Fibroblast of skin of back (primary cell): ENCODE results near the gene SLC8A1.
A peak's percentile ranks its signal among the peaks of the same experiment; 100 is the strongest.

Experiments used
- DNase-seq: peaks from one replicate; pipeline ENCODE4 v3.0.0-alpha.2; 2013

SLC8A1 gene

DNA sequence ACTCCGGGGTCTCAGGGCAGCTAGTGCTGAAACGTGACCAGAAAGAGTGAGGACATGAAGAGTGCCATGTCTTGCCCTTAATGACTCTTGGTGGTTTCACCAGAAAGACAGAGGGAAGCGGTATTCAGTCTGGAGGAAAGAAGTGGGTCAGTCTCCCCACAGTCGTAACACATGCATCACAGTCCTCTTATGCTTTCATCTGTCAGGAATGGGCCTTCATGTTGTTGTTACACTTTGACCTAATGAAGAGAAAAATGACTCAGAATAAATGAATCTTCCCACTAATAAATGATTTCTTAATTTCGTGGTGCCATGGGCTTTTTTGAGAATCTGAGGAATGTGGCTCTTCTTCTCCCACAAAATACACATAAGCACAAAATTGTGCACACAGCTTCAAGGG is 103.2 kb downstream of the SLC8A1 start:
- peak; percentile 96 for DNase-seq

DNA sequence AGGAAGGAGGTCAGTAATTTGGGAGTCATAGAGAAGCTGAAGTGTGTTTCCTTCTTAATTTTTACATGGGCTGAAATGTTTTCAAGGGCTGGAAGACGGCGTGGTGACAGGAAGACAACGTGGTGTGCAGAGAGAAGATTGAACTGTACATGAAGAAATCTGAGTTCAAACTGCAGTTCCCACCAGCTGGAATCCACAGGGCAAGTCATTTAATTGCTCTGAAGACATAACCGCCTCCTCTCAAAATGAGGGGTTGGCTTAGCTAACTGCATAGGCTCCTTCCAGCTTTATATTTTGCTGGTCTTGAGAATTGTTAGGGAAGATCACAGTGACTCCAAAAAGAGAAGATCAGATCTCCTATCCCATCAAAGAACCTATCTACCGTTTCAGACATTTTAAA is 103.9 kb downstream of the SLC8A1 start:
- DNase-seq, result no peak

DNA sequence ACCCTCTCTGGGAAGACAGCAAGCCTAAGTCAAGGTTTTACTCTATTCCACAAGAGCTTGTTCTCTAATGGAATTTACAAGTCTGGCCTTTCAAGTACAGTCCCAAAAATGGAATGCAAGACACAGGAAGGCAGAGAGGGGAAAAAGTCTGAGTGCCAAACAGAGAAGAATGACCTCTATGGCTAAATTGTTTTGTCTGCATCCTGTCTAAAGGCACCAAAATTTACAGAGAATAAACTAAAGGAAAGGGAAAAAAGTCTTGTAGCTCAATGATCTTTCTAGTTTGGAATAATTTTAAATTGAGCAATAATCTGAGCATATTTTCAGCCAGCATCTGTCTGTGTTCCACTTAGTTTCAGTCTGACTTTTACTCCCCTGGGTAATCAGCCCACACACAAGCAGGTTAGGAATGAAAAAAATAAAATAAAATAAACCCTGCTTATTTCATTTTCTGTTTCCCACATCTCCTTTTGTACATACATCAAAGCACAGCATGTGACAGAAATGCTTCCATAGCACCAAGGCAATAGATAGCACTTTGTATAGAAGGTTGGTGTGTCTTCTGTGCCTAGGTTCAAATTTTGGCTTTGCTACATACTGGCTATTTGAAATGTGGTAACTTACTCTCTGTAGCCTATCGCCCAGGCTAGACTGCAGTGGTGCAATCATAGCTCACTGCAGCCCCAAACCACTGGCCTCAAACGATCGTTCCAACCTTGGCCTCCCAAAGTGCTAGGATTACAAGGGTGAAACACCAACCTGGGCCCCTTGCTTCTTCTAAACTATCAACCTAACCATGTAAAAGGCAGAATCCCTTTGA is 105.1 kb downstream of the SLC8A1 start:
- DNase-seq, result peak; percentile 83

DNA sequence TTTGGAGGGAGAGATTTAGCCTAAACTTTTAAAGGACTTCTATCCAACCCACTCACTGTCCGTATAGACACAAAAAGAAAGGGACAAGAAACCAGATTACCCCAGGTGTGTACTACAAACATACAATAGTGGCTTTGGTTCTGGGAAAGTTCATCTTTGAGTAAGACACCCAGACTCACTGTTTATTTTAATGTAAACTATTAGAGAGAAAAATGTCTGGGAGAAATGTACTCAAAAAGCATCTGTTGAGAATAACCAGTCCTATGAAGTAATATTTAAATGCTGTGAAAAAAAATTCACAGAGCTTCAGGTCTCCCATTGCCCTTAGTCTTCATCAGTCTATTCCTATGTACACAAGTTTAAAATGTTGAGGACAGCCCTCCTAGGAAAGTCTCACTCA is 107.5 kb downstream of the SLC8A1 start:
- DNase-seq, result no peak

DNA sequence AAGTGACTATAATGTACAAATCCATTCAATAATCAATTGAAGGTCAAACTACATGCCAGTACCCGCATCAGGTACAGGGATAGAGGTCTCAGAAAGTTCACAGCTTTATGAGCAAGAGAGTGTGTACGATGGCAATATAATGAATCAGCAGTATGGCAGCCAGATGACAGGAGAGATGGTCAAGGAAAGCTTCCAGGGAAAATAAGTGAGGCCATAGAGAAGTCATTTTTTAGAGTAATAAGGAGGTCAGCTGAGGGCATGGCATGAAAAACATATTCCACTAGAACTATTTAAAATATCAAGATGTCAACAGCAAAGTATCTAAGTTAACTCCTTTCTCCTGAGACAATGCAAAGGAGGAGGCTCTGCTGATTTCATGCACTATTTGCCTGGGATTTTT is 108.0 kb downstream of the SLC8A1 start:
- peak; percentile 94 for DNase-seq

DNA sequence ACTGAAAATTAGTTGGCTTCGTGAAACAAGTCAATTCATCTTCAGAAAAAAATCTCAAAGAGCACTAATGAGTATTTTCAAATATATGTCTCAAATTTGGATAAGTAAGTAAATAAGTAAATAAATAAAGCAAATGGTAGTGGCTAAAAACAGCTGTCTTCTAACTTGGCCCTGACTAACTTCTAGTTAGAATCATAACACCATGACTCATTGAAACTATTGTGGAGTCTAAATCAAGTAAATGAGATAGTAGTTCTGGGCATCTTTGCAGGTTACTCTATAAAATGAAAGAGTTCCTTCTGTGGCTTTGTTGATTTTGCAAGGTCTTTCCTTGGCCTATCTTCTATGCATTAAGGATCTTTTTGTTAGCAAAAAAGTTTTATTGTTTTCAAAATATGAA is 110.7 kb downstream of the SLC8A1 start:
- peak; percentile 32 for DNase-seq

DNA sequence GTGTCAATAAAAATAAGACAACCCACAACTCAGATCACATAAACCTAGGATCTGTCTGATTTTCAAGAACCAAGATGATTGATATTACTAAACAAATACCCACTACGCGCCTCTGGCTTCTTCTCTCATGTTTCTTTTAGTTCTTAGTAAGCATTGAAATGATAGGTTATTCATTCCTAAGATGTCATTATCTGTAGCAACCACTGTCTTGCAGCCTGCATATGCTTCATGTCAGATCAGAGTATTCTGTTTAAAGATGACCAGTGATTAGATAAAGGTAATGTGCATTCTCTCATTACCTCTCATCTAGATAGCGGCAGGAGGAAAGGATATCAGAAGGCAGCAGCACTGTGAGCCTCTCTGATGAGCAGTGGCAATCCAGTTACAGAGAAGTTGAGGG is 112.9 kb downstream of the SLC8A1 start:
- no peak for DNase-seq

DNA sequence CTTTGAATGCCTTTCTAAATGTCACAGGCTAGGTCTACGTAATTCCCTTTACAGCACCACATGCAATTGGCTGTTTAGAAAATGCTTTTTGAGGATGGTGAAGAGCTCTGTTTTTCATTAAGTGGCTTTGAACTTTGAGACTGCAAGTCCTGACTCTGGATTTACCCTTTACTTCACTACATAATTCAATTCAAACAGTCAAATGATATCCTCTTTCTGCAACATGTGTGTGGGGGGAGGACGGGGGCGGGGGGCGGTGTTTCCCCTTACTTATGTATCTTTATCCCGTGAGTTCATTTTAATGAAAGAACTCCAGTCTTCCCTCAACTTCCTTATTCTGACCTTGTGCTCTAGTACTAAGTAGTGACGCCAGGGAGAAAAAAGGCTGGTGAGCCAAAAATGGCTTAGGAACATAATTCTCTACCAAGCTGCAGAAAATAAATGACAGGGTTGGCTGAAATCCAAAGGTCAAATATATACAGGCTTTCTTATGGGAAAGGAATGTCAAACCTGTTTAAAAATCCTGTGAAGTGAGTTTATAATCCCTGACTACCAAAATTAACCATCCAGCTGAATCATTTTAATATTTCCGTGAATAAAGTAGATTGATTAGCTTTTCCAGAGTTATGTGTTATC is 119.6 kb downstream of the SLC8A1 start:
- DNase-seq, result peak; percentile 67

DNA sequence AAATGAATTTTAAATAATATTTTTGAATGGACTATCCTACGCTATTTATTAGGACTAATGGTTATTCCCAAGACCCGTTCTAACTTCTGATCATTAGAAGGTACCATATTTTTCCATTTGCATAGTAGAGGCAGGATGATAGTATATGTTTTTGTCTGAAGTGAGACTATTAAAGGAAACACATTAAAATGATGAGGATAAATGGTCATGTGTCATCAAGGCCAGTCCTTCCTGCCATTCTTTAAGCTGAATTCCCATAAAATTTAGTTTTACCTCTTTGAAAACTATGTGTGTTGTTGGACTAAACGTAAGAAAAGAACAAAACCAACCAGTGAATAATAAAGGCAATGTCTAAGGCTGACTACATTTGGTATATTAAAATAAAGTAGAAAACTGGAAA is 121.8 kb downstream of the SLC8A1 start:
- no peak for DNase-seq

DNA sequence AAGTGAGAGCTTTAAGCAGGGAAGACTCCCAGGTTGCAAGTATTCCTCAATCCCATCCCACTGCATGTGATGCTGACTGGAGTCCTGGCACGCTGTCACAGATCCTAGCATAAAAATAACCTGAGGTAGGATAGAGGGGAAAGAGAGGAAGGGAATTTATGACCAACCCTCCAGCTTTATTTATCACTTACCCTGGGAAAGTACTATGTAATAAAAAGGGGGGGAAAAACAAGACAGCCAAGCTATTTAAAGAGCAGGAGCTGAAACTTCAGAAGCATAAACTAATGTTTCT is 122.2 kb downstream of the SLC8A1 start:
- DNase-seq, result no peak

DNA sequence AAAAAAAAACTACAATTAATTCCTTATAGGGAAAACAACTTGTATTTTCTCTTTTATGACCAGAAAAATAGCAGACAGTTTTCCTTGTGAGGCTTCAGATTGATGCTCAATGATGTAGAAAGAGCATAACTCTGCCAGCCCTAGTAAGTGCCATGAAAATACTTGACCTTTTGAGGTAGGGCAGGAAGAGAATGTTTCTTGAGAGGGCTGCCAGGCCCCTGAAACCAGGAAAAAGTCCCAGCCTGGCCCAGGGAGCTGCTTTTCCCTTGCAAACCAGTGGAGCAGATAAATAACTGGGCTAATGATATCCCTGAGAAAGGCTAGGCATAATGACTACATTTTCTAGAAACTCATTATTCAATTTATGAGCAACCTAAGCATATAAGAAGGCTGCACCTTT is 126.8 kb downstream of the SLC8A1 start:
- DNase-seq, result no peak

DNA sequence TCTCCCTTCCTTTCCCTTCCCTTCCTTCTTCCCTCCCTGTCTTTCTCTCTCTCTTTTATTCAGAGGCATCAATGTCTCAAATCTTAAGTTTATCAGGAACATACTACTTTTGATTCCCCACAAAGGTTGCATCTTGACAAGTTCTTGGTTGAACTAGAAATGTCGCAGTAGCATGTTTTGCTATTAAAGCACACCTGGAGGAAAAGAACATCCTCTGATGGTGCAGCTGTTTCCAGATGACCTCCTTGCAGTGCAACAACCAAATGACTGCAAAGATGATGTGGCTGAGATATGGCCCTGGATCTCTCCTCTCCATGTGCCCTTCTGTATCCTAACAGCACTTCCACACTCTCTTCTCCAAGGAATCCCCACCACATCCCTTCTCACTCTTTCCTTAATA is 127.2 kb downstream of the SLC8A1 start:
- DNase-seq, result no peak

DNA sequence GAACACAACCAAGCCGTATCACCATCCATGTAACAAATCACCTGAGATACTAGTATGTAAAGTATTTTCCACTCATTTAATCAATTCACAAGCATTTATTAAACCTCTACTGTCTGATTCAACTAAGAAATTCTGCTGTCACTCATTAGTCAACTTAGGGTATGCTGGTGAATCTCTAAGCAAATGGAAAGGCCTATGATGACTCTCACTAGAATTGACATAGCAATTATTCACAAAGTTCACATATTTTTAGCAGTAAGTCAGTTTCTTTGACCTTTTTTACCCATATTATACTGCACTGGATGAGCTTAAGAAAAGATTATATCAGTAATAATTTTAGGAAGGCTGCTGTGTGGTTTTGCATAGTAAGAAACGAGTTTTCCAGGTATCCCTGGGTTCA is 130.1 kb downstream of the SLC8A1 start:
- peak; percentile 30 for DNase-seq

DNA sequence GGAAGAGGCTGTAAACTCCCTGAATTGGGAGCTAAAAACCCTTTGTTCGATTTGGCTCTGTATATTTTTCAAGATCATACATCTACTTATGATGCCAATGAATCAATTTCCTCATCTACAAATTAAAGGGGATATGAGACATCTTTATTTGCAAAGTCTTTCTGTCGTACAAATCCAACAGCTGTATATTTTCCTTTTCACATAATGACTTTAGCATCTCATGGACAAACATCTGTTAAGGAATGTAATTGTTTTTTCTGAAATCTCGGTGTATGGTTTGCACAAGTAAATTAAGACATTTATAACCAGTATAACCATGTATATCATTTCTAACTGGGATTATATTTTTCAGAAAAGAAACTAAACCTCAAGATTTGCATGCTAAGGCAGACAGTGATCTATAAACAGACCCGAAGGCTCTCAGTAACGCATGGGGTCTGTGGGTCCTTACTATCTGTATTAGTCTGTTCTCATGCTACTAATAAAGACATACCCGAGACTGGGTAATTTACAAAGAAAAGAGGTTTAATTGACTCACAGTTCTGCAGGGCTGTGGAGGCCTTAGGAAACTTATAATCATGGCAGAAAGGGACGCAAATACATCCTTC is 130.8 kb downstream of the SLC8A1 start:
- no peak for DNase-seq

DNA sequence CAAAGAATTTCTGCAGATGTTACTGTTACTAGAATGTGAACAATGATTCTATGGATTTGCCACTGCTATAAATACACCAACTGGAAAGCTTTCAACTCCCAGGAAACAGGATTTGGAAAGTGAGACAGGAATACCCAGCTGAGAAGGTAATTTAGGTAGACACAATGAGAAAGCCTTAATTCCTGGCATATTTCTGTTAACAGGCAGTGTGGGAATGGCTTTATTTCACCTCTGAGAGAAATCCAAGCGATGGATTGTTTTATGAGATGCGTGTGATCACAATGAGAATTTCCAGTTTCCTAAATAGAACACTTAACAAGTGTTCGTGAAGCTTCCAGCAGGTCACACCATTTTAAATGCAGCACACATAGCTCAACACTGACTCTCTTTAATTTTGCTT is 133.0 kb downstream of the SLC8A1 start:
- DNase-seq, result no peak

DNA sequence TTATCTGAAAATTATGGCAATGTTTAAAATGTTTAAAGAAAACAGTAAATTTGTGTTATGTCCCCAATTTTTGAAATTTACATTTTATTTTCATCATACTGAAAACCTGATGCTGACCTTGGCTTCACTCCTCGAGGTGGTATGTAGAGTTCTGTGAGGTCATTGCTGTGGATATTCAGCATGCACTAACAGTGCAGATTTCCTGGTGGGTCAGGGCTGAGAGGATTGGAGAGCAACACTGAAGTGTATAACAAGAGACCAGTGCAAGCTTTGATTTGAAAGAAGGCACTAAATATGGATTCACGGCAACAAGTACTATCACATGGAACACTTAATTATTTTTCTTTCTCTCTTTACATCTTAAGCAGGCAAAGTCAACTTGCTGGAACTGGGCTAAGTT is 134.1 kb downstream of the SLC8A1 start:
- no peak for DNase-seq

DNA sequence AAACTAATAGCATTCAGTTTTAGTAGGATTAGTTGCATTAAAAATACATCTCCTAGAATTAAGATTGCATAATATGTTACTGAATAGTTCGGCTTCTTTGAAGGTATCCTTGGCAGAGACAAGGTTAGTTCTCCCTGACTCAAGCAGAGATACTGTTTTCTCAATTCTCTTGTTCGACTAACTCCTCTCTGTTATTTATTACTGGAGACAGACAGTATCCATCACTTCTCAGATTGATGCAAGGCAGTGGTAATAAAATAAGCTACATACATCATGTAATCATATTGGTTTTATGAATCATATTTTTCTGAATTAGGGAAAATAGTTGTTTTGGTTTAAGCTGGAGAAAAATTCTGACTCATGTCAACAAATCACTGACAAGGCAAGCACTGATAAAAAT is 134.8 kb downstream of the SLC8A1 start:
- DNase-seq, result peak; percentile 59

DNA sequence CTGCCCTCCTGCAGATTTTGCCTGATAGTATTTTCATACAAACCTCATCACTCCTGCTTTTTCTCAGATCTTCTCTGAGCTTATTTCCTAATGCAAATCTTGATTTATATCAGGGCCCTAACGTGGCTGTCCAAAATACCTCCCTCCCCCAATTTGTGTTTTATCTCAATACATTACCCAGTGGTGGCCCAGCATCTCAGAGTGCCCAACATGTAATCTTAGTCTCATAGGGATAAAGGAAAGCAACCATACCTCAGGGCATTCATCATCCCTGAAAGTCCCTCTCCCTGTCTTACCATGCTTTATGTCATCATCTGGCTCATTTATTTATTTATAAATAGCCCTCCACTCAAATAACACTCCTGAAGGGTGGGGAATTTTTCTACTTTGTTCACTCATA is 135.3 kb downstream of the SLC8A1 start:
- no peak for DNase-seq

DNA sequence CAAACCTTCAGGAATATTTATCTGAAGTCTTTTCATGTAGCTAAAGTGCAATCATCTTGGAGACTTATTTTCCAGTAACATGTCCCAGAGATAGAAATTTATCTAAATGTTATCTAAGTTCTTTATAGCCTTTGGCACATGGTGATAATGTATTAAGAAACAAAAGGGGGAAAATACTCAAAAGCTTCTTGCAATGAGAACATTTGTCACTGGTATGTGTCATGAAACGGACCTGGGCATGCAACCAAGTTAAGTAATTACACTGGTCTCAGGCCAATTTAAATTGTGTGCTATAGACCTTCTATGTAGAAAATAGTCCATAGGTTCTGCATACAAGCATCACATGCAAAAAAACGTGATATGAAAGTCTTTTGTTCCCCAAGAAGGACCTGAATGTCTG is 136.2 kb downstream of the SLC8A1 start:
- DNase-seq, result peak; percentile 85

DNA sequence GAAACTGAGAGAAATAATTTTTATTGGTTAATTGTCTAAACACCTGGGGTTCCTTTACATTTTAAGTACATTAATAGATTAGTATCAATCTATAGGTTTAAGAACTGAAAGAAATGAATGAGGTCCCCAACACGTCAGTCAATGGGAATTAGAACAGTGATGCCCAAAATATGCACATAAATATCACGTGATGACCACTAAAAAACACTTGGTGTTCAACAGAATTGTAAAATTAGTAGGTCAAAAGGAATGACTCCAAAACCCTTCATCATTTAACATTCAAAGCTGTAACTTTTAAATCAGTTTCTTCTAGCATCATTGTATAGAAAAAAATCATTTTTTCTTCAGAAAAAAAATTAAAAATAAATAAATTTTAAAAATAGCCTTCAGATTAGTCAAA is 140.9 kb downstream of the SLC8A1 start:
- DNase-seq, result no peak

DNA sequence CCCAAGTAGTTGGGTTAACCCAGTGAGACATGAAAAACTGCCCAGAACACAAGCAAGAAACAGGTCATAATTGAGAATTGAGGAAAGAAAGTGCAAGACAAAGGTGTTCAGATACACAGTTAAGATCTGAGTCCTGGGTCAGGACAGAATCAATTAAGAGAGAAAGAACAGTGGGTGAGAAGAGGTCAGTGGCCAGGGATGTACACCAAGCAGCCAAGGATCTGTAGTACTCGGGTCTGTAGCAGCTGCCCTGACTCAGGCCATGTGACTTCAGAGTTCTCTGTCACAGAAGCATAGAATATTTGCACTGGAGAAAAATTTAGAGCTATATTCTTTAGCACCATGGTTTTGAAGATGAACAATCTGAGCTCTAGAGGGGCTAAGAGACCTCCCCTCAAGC is 141.6 kb downstream of the SLC8A1 start:
- DNase-seq, result no peak

DNA sequence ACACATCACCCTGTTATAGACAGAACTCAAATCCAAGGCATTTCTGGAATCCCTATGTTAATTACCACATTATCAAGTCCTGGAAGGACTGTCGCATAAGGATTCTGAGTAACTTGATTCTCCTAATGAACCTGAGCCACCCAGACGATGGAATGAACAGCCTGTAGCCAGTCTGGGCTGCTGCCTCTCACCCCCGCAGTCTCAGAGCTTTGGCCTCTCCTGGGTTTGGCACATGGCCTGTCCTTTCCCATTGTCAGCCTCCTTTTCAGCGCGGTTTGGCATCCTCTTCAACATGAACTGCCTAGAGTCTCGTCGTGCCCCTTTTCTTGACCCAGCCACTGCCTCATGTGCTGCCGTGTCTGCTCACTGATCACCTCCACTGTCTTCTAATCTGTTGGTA is 147.6 kb downstream of the SLC8A1 start:
- DNase-seq, result no peak

DNA sequence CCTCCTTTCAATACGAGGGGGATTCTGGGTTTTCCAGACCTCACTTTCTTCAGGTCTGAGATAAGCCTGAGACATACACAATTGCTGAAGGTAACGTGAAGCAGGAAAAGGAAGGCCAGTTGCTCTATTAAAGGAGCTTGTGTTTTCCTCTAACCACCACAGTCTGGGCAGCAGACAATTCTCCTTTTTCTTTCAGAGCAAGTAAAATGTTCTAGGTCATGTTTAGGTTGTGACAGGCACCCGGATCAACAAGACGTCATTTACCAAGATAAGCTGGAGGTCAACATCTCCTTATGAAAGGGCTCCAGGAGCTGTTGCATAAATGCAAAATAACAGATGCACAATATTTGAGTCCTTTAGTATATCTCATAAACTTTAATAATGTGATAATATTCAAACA is 148.1 kb downstream of the SLC8A1 start:
- no peak for DNase-seq

DNA sequence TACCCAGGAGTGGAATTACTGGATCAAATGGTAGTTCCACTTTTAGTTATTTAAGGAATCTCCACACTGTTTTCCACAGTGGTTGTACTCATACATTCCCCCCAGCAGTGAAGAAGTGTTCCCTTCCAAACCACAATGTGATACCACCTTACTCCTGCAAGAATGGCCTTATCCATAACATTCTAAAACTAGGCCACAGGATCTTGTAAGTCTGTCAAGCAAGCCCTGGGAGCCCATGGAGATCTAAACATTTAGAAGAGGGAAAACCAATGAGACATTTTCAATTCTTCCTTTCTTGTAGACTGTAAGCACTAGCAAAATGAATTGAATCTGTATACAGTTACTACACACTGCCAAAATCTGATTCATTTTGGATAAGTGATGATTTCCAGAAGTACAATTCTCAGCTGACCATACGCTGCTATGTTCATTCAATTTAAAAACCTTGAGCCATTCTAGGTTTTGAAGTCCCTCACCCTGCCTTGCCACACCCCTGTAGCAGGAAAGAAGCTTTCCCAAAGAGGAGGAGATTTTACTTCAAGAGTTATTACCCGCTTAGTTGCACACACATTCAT is 149.1 kb downstream of the SLC8A1 start:
- DNase-seq, result no peak
